GM21526 (cell line): Measurements from ENCODE around the gene SALL4.
"Not testable (repeated sequence)": the region's sequence is repeated elsewhere in the genome, so short reads cannot be mapped to it uniquely, and the experiment has no call there.

ENCODE experiments used
- ATAC-seq: cut with Tn5 transposase; IDR thresholded peaks from one replicate; pipeline ENCODE4 v1.9.1; 2021; ENCODE audit warnings: moderate library complexity; ENCODE audit not compliant: unreplicated experiment, low FRiP score

SALL4 gene

DNA sequence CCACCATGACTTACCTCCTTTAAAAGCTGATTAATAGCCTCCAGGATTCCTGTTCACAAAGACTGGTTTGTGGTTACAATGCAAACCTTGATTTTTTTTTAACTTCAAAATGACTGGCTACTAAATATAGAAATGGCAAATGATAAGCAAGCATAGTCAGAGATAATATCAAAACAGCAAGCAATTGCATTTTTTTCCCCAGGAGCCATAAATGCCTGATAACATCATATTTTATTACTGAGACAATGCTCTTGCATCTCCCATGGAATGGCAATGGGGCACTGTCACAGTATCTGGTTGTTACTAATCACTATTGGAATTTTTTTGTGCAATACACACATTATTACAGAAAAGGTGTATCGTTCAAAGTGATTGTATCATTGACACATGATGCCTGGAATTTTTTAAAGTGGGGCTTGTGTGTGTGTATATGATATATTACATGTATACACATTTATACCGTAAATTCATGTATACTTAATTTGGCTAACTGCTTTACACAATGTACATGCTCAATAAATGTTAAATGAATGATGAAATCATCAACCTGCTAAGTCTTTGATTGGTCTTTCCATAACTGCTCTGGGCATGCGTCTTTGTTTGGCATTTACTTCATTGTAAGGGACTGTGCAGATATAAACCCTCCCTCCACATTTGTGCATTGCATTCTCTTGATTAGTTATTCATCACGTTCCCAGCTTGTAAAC, 980 bp upstream of the SALL4 start:
- ATAC-seq, result no peak

DNA sequence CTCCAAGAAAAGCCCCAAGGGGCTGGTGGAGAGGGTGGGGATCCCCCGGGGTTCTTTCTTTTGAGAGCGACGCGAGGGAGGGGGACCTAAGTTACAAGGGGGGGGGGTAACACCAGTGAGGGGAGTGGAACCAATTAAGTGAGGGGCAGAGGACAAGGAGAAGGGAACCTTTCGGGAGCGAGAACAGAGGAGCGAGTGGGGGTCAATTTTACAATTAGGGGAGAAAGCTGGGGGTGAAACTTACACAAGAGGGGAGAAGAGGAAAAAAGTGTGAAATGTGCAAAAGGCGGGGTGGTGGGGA, 548 bp downstream of the SALL4 start:
- no peak for ATAC-seq

DNA sequence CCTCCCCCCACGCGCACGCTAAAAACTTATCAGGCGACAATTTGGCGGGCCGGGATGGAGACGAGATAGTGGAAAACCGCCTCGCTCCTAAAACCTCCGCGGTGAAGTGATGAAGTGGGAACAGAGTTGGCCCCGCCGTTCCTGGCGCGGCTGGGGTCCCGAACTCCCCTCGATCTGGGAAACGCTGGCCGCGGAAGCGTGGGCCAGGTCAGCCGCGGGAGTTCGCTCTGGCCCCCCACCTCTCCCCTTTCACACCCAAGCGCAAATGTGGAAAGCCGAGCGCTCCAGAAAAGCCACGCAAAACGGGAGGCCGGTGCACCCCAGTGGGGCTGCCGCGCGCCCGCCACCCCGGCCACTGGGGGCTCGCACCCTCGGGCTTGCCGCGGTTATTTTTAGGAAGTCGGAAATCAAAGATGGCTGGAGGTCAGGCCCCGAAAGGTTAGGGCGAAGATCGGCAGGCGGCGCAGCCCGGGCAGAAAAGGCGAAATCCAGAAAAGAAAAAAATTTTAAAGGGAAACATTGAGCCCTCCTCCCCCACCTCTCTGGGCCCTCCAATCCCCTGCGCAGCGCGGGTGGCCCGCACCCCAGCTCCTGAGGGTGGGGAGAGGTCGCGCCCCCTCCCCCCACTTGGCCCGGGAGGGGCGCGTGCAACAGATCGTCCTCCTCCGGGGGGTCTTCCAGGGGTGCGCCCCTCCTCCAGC, 1.0 kb downstream of the SALL4 start:
- ATAC-seq, result no peak

DNA sequence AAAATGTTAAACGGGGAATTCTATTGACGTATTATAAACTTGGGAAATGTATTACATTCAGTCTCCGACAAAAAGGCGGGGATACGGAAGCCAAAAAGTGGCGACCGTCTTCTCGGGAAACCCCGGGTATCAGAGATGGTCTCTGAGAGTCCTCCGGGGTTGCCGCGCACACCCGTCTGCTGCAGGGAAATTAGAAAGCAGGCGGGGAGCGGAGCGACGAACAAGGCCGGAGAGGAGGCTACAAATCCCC, 1.5 kb downstream of the SALL4 start:
- ATAC-seq, result no peak

DNA sequence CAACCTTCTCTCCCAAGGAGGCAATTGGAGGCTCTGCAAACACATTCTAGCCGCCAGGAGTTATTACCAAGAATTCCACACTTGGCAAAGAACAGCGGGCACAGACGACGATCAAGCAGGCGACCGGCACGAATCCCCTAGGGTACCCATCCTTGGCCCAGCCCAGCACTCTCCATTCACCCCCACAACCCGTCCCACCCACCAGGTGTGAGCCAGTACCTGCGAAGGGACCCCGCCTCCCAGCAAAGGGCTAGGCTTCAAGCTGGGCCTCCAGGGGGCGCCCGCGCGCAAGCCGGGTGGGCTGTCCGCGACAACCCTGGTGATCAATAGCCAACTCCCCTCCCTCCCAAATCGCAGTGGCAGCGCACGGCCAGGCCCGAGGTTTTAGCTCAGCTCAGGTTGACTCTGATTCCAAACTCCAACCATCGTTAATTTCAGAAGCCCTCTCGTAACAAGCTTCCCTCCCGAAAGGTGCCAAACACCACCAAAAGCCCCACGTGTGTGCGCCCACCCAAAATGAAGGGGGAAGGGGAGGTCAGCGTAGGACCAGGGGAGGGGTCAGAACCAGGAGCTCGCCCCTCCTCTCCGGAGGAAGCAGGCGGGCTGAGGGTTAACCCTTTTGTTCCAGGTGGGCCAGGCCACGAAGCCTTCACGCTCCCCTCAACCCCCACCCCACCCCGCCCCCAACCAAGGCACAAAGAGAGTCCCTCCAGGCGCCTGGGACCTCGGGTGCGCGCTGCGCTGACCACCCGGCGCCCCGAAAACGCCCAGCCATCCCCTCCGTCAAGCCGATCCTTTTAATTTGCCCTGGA, 2.1 kb downstream of the SALL4 start:
- ATAC-seq, result no peak

DNA sequence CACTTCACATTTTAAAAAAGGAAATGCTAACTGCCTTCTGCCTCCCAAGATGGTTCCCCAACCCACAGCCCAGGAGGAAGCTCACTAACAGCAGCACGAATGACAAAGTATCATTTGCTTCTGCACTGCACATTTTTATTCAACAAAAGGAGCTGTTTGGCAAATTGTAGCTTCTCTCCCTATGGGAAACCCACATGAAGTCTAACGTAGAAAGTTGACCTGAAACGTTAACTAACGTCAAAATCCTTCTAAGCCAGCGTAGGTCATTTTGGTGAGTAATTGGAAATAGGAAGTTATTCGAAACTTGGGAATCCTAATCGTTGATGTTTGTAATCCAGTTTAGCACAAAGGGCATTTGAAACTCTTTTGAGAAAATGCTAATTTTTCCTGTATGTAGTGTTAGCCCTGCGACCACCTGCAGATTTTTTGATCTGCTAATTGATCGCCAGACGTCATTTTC, 2.9 kb downstream of the SALL4 start:
- no peak for ATAC-seq

DNA sequence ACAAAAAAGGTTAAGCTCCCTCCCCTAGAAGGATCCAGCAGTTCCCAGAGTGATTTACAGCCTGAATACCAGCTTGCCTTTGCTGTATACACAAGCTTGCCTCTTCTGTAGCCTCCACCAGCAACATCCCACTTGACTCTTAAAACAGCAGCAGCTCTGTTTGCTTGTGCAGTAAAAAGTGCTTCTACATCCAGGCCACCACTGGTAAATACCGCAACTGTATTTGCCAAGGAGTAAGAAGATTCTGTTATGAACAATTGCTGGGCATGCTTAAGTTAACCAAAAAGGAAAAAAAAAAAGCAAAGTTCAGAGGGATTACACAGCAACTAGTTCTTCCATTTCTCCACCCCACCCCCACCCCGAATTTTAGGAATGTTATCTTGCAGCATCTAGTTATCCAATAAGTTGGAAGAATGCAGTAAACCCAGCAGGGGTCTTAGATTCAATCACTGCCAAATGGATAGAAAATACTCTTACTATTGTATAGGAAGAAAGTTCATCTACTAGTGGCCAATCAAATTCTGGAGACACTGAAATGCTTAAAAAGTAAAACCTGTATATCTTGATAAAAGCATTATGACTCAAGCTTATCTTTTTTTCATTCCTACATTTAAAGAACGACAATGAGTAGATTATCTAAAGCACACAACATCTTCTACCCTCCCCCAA, 4.8 kb downstream of the SALL4 start:
- ATAC-seq, result no peak

DNA sequence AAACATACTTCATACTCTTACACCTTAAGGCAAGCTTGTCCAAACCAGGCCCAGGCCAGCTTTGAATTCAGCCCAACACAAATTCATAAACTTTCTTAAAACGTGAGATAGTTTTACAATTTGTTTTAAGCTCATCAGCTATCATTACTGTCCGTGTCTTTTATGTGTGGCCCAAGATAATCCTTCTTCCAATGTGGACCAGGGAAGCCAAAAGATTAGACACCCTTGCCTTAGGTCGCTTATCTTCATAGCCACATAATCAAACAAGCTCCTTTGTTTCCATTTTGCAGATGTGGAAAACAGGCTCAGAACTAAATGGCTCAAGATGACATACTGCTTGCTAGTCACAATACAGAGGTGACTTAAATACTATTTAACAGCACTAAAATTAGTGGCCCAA, 6.0 kb downstream of the SALL4 start:
- ATAC-seq, result no peak

DNA sequence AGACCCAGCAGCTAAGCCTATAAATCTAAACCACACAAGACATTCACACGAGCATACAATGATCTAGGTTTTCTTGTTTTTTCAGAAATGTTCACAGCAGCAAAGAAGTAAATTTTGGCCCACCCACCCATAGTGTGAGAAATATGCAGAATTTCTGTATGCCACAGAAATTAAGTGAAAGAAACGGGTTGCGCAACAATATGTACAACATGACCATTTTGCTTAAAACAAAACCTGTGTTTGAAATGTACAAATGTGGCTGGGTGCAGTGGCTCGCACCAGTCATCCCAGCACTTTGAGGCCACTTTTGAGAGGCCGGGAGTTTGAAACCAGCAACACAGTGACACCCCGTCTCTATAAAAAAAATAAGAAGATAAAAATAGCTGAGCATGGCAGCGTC, 9.4 kb downstream of the SALL4 start:
- no peak for ATAC-seq

DNA sequence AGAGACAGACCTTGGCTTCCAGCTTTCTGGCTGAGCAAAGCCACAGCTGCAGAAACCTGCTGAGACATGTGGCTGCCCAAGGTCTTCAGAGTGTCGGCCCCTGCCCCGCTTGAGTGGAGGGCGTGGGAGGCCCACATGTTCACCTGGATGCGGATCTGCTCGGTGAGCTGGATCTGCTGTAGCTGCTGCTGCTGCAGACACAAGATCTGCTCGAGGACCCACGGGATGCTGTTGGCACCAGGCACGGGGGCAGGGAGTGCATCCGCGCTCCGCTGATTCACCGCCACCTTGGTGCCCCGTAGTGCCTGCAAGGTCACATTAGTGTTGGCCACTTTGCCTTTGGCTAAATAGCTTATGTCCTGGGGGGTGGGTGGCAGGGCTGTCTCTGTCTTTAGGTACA, 10.7 kb downstream of the SALL4 start:
- ATAC-seq, result no peak

DNA sequence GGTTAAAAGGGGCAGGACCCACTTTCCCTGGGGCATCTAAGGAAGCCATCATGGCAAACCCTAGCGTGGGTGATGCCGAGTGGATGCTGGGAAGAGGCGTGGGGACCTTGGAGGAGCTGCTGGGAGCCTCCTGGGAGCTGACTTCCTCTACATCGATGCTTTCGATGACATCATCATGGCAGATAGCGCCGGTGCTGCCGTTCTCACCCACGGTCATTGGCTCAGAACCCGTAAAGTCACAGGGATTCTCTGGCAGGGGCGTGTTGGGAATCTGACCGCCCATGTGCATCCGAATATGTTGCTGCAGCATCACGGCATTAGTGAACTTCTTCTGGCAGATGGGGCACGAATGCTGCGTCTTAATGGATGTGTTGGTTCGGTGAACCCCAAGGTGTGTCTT, 12.1 kb downstream of the SALL4 start:
- ATAC-seq, result no peak

DNA sequence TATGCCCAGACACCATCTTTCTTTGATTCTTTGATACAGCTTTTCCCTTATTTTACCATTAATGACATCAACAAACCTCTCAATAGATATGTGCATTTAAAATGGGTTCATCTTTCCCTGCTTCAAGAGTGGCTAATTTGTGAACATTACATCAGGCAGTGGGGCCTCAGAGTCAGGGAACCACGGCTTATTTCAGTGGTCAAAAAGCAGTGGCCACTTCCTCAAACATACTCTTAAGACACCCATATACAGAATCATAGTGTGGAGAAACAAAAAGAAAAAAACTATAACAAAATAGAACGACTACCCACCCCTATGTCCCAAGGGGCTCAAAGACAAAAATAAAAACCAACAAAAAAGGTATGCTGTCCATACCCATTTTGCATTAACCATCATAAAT, 12.9 kb downstream of the SALL4 start:
- ATAC-seq, result no peak

DNA sequence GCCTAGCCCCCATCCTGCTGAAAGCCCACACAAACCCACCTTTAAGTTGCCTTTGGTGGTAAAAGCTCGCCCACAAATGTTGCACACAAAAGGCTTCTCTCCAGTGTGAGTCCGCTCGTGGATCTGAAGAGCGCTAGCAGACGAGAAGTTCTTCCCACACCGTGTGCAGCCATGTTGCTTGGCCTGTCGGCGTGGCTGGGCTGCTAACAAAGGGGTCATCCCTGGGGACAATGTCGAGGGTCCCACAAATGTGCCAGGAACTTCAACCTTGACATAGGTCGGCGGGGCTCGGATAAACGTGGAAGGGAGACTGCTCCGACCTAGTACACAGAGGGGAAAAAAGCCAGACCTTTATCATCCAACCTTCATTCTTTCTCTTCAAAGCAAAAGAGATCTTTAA, 13.5 kb downstream of the SALL4 start:
- no peak for ATAC-seq

DNA sequence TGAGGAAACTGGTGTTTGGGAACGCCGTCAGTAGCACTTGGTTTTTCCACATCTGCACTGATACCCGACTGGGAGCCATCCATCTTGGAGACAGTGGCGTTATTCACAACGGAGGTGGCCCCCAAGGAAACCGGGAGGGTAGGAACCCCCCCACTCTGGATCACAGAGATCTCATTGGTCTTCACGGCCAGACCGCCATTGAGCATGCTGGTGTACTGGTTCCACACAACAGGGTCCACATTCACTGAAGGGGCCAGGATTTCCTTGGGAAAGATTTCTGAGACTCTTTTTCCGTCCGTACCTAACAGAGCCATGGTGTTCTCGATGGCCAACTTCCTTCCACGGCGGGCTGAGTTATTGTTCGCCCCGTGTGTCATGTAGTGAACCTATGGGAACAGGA, 18.0 kb downstream of the SALL4 start:
- ATAC-seq, result no peak

DNA sequence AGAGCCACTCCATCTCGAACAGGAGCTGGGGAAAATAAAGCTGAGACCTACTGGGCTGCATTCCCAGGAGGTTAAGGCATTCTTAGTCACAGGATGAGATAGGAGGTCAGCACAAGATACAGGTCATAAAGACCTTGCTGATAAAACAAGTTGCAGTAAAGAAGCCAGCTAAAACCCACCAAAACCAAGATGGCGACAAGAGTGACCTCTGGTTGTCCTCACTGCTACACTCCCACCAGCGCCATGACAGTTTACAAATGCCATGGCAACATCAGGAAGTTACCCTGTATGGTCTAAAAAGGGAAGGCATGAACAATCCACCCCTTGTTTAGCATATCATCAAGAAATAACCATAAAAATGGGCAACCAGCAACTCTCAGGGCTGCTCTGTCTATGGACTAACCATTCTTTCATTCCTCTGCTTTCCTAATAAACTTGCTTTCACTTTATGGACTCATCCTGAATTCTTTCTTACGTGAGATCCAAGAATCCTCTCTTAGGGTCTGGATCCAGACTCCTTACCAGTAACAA, 24.0 kb downstream of the SALL4 start:
- not testable (repeated sequence) for ATAC-seq

DNA sequence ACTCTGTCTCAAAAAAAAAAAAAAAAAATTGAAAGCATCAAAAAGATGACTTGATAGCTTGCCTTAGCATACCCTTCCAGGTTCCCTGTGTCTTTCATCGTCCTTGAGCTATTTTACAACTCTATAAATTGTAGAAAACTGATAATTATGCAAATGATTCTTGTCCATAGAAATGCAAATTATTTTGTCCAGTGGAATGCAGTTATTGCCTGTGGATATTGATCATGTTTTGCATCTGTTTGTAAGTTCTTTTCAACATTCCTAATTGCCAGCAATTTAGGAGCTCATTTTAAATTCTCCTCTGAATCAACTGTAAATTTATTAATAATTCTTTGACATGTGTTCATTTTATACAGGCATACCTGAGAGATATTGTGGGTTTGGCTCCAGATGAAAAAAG, 27.1 kb downstream of the SALL4 start:
- no peak for ATAC-seq

DNA sequence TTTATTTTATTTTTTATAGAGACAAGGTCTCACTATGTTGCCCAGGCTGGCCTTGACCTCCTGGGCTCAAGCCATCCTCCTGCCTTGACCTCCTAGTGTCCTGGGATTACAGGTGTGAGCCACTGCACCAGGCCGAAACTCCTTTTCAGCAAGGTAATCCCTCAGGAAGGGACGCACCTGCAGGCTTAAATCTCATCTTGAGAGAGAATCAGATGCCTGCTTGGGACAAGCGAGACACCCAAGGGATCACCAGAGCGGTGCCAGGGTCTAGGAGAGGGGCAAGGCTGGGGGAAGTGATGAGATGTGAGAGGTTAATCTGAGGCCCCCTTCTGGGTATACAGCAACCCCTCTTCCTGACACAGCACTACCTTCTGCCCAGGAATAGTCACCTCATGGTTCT, 30.1 kb downstream of the SALL4 start:
- no peak for ATAC-seq

DNA sequence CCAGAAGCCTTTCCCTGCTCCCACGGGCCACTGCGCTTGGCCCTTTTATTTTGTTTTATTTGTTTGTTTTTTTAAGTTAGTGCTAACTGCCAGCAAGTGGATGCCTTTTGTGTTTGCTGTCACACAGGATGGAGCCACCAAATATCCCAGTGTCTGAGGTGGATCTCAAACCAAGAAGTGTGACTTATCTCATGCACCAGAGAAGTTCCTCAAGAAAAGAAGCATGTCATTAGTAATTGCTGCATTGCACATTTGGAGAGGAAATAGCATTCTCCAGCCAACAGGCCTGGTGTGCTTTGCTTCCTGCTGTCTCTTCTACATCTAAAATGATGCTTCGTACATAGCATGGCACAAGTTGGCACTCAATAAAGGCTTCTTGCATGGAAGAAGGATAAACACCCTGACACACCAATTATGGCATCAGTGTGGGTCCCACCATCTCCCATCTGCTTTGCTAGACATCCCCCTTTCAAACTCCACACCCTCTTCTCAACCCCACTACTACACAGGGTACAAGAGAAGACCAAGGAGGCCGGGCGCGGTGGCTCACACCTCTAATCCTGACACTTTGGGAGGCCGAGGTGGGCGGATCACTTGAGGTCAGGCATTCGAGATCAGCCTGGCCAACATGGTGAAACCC, 32.2 kb downstream of the SALL4 start:
- no peak for ATAC-seq

DNA sequence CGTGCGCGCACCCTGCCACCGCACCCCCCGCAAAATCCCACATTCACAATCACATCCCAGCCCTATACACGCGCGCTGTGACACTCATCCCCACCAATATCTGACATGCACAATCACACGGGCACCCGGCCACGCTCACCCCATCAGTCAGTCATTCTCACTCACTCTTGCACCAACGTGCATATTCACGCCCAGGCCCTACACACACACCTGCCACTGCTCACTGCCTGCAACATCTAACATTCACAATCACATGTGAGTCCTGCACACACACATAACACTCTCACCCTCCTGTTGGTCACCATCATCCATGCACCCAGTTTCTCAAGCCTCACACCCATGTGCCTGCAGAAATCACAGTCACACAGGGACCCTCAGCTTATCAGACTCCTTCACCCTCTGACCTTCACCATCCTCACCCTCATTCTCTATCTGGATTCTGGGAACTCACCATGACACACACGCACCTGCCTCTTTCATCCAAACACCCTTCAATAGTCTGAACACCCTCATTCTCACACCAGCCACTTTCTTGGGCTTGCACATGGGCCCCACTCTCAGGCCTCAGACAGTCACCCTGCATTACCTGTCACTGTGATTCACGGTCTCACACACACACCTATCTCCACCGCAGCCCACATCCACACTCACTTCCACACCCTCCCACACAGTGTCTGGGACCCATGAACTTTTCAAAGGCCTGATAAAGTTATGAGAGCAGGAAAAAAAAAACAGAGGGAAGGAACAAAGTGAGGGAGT, 33.4 kb downstream of the SALL4 start:
- ATAC-seq, result no peak
